Stomach (tissue), 4 donors: ENCODE results near the gene GLRX5.

Experiments used
- POLR2A ChIP-seq, 4 donors: fragments of 450-650 bp; IDR thresholded peaks; one replicate each; pipeline ENCODE4 v1.6.1; 2016; ENCODE audit warnings: antibody characterized with exemption in 4 of 4, control low read depth in 2 of 4, mild to moderate bottlenecking in 1 of 4, moderate library complexity in 1 of 4
- POLR2AphosphoS5 ChIP-seq, 3 donors: sonication (generic); formaldehyde crosslinking; IDR thresholded peaks; one replicate each; pipeline ENCODE4 v1.6.1; 2016; ENCODE audit warnings: antibody characterized with exemption in 3 of 3
- TF ChIP-seq, protein P1 (sequence below), 7 experiments: fragments of 450-650 bp in 4 of 7; fragments of 200-600 bp in 3 of 7; sonication (generic) in 3 of 7; IDR thresholded peaks; one replicate each; pipeline ENCODE4 v1.5.1; 2016 to 2019; ENCODE audit warnings: antibody characterized with exemption in 7 of 7, control low read depth in 2 of 7, mild to moderate bottlenecking in 1 of 7

DNA sequence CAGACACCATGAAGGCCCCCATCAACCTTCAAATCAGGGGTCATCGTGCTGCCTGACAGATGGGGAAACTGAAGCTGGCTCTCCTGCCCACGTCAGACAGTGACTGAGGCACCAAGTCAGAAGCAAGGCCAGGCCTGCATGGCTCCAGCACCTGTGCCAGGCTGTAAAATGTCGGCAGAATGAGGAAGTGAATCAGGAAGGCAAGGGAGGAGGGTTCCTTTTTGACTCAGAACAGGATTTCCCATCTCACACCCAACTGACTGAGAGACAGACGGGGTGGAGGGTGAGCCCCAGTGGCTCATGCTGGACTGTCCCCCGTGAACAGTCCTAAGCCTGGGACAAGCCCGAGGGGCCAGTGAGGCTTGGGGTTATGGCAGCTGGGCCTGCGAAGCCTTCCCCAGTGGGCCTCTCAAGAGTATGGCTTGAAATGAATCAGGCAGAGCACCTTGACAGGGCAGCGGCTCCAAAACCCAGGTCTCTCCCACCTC lies 39.3 kb upstream of the GLRX5 start:
- TF ChIP-seq POLR2A (IDR thresholded peaks at IDR 0.05) = no peak
- TF ChIP-seq, protein P1, sequence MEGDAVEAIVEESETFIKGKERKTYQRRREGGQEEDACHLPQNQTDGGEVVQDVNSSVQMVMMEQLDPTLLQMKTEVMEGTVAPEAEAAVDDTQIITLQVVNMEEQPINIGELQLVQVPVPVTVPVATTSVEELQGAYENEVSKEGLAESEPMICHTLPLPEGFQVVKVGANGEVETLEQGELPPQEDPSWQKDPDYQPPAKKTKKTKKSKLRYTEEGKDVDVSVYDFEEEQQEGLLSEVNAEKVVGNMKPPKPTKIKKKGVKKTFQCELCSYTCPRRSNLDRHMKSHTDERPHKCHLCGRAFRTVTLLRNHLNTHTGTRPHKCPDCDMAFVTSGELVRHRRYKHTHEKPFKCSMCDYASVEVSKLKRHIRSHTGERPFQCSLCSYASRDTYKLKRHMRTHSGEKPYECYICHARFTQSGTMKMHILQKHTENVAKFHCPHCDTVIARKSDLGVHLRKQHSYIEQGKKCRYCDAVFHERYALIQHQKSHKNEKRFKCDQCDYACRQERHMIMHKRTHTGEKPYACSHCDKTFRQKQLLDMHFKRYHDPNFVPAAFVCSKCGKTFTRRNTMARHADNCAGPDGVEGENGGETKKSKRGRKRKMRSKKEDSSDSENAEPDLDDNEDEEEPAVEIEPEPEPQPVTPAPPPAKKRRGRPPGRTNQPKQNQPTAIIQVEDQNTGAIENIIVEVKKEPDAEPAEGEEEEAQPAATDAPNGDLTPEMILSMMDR (IDR thresholded peaks at IDR 0.05) = no peak
- no peak for TF ChIP-seq POLR2AphosphoS5 (IDR thresholded peaks at IDR 0.05)
